Limb (tissue), 2 donors: ENCODE measurements around the gene PRPF39.
"Not testable (repeated sequence)": the region's sequence is repeated elsewhere in the genome, so short reads cannot be mapped to it uniquely, and the experiment has no call there.

Experiments used
- DNase-seq, 2 donors: peaks; one replicate each; pipeline ENCODE4 v3.0.0-alpha.2; 2016; ENCODE audit errors: extremely low spot score in 2 of 2

The PRPF39 gene

GRCh38 chr14:45135659-45136395, 51.9 kb downstream of the PRPF39 start, which contains the start of gene FANCM:
Gene FANCM, plus strand, starts transcription at chr14:45135930. Its CDS starts 102 bp downstream, at chr14:45136032.
- DNase-seq: peak; percentile 92 to 97

GRCh38 chr14:45136399-45136798, 52.5 kb downstream of the PRPF39 start:
- no peak for DNase-seq

GRCh38 chr14:45140661-45141187, 56.8 kb downstream of the PRPF39 start:
- no peak for DNase-seq

- not testable (repeated sequence) for DNase-seq
These were observed 58.2 kb downstream of the PRPF39 start for GRCh38 chr14:45142083-45142482.

- DNase-seq: no peak
These were observed 60.7 kb downstream of the PRPF39 start for GRCh38 chr14:45144658-45145057.

GRCh38 chr14:45145214-45145613, 61.3 kb downstream of the PRPF39 start:
- no peak for DNase-seq

GRCh38 chr14:45149602-45150001, 65.7 kb downstream of the PRPF39 start:
- no peak for DNase-seq

- no peak for DNase-seq
These were observed 66.5 kb downstream of the PRPF39 start for GRCh38 chr14:45150386-45150890.

GRCh38 chr14:45156067-45156466, 72.2 kb downstream of the PRPF39 start:
- DNase-seq: no peak
